ENCODE measurements around the gene SYCP3.
"Not testable (repeated sequence)": the region's sequence is repeated elsewhere in the genome, so short reads cannot be mapped to it uniquely, and the experiment has no call there.

SYCP3 gene

DNA sequence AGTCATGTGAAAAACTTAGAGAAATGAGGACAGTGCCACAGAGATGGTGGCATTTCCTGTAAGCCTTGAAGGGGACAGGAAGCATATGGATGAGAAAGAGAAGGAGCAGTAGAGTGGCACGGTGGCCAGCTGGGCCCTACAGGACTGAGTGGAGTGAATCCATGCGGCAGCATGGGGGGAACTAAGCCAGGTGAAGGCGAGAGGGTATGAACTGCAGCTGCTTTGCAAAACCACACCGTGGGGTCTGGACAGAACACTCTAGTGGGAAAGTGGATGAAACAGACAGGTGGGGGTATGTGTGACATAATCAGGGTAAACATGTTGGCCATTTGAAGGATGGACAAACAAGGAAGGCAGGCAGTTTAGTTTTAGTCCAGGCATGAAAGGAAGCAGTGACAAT is 10.4 kb upstream of the SYCP3 start:
- Histone ChIP-seq H3K4me1 (ENCODE audit: control insufficient read depth, insufficient read depth, low read length) (no peaks in the 10 kb centered on the region), H3K27me3 (ENCODE audit: control insufficient read depth, insufficient read depth, low read length) (no peaks in the 10 kb centered on the region), H3K4me3 (ENCODE audit: low read length) (no peak overlapping the region), H3K9me3 (ENCODE audit: control insufficient read depth, low read length) (no peaks in the 10 kb centered on the region), H3K9ac (ENCODE audit: low read length) (no peak overlapping the region), H3K36me3 (ENCODE audit: control insufficient read depth, insufficient read depth, low read length) (peaks cover 4% of the 10 kb centered on the region)

DNA sequence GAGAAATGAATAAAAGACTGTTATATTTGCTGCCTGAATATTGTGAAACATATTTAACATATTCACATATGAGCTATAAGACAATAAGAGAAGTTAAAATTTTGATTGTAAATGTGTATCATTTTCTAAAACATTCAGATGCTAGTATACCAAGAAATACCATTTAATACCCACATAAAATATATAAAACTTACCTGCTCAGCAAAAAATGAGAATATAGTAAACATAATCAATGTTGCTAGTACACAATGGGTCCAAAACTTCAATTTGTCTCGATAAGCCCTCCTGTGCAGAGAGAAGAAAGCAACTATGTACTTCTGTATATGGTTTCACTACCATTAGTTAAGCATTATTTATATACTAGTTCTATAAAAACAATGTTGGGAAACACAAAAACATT is 9.6 kb upstream of the SYCP3 start:
- H3K36me3 ChIP-seq (ENCODE audit: control insufficient read depth, insufficient read depth, low read length): peaks cover 11% of the 10 kb centered on the region

DNA sequence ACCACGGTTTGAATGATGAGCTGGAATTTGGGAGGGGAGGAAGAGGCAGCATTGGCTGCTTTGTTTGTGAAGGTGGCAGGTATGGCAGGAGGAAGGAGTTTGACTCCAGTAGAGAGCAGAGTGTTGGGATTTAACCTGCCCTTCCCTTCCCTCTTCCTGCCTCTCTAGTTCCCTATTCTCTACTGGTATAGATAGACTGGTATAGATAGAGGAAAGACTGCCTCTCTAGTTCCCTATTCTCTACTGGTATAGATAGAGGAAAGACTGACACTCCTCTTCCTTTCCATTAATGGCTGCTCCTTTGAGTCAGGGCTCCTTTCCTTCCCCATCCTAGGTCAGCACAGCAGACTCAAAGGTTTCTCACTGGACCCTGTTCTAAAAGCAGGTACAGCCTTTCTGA is 8.4 kb upstream of the SYCP3 start:
- Histone ChIP-seq H3K4me3 (ENCODE audit: low read length) (no peak overlapping the region), H3K27me3 (ENCODE audit: control insufficient read depth, insufficient read depth, low read length) (no peaks in the 10 kb centered on the region), H3K4me1 (ENCODE audit: control insufficient read depth, insufficient read depth, low read length) (no peaks in the 10 kb centered on the region), H3K36me3 (ENCODE audit: control insufficient read depth, insufficient read depth, low read length) (peaks cover 11% of the 10 kb centered on the region), H3K9me3 (ENCODE audit: control insufficient read depth, low read length) (no peaks in the 10 kb centered on the region), H3K9ac (ENCODE audit: low read length) (no peak overlapping the region)

More for the DNA sequence above, 9.6 kb upstream of the SYCP3 start:
- H3K4me1 ChIP-seq (ENCODE audit: control insufficient read depth, insufficient read depth, low read length): no peaks in the 10 kb centered on the region
- no peak overlapping the region for H3K9ac ChIP-seq (ENCODE audit: low read length)
- H3K4me3 ChIP-seq (ENCODE audit: low read length): no peak overlapping the region
- H3K27me3 ChIP-seq (ENCODE audit: control insufficient read depth, insufficient read depth, low read length): no peaks in the 10 kb centered on the region
- no peaks in the 10 kb centered on the region for H3K9me3 ChIP-seq (ENCODE audit: control insufficient read depth, low read length)

- H3K36me3 ChIP-seq (ENCODE audit: control insufficient read depth, insufficient read depth, low read length): peaks cover 10% of the 10 kb centered on the region
- no peaks in the 10 kb centered on the region for H3K27me3 ChIP-seq (ENCODE audit: control insufficient read depth, insufficient read depth, low read length)
These were observed 7.4 kb upstream of the SYCP3 start for GRCh38 chr12:101746661-101747060.

DNA sequence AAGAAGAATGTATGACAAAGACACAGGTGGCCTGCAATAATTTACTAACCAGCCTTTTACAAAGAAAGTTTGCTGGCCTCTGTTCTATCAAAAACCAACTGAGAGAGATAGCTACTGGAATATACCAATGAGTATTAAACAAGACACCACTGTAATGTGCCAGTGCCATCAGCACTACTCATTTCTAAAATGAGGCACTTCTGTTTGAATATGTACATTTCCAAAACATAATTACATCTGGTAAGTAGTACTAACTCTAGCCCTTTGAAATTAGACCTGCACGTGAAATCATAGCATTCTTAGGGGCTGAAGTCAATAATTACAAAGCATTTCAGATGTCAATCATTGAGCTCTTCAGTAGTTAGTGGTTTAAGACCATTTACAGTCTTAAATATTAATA is 6.9 kb upstream of the SYCP3 start:
- Histone ChIP-seq H3K4me1 (ENCODE audit: control insufficient read depth, insufficient read depth, low read length) (no peaks in the 10 kb centered on the region), H3K9ac (ENCODE audit: low read length) (no peak overlapping the region), H3K4me3 (ENCODE audit: low read length) (no peak overlapping the region), H3K9me3 (ENCODE audit: control insufficient read depth, low read length) (no peaks in the 10 kb centered on the region), H3K36me3 (ENCODE audit: control insufficient read depth, insufficient read depth, low read length) (peaks cover 7% of the 10 kb centered on the region), H3K27me3 (ENCODE audit: control insufficient read depth, insufficient read depth, low read length) (no peaks in the 10 kb centered on the region)

More at GRCh38 chr12:101746661-101747060, 7.4 kb upstream of the SYCP3 start:
- Histone ChIP-seq H3K9ac (ENCODE audit: low read length) (no peak overlapping the region), H3K9me3 (ENCODE audit: control insufficient read depth, low read length) (no peaks in the 10 kb centered on the region), H3K4me3 (ENCODE audit: low read length) (no peak overlapping the region), H3K4me1 (ENCODE audit: control insufficient read depth, insufficient read depth, low read length) (no peaks in the 10 kb centered on the region)

- Histone ChIP-seq H3K36me3 (ENCODE audit: control insufficient read depth, insufficient read depth, low read length) (peaks cover 7% of the 10 kb centered on the region), H3K4me1 (ENCODE audit: control insufficient read depth, insufficient read depth, low read length) (no peaks in the 10 kb centered on the region), H3K9ac (ENCODE audit: low read length) (no peak overlapping the region), H3K27me3 (ENCODE audit: control insufficient read depth, insufficient read depth, low read length) (no peaks in the 10 kb centered on the region), H3K9me3 (ENCODE audit: control insufficient read depth, low read length) (no peaks in the 10 kb centered on the region), H3K4me3 (ENCODE audit: low read length) (no peak overlapping the region)
These were observed 6.2 kb upstream of the SYCP3 start for GRCh38 chr12:101745481-101745880.

DNA sequence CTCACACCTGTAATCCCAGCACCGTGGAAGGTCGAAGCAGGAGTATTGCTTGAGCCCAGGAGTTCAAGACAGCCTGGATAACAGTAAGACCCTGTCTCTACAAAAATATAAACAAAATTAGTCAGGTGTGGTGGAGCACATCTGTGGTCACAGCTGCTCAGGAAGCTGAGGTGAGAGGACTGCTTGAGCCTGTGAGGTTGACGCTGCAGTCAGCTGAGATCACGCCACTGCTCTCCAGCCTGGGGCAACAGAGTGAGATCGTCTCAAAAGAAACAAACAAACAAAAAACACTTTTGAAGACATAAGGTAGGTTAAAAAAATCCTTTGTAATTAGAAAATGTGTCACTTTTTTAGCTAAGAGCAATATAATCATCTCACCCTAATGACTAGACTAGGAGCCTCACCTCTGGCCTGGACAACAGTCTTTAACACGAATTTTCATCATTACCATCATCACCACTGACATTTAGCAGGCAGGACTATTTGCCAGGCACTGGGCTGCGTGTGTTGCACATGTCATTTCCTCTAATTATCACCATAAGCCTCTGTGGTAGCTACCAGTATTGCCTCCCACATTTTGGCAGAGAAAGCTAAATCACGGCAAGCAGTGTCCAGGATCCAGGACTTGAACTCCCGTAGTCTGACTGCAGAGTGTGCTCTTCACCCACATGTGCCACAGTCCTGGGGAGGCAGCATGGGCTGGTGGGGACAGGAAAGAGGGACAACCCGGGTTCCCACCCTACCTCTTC is 4.6 kb upstream of the SYCP3 start:
- no peaks in the 10 kb centered on the region for H3K9me3 ChIP-seq (ENCODE audit: control insufficient read depth, low read length)
- H3K36me3 ChIP-seq (ENCODE audit: control insufficient read depth, insufficient read depth, low read length): peaks cover 7% of the 10 kb centered on the region
- H3K4me1 ChIP-seq (ENCODE audit: control insufficient read depth, insufficient read depth, low read length): no peaks in the 10 kb centered on the region
- no peak overlapping the region for H3K4me3 ChIP-seq (ENCODE audit: low read length)
- no peaks in the 10 kb centered on the region for H3K27me3 ChIP-seq (ENCODE audit: control insufficient read depth, insufficient read depth, low read length)
- H3K9ac ChIP-seq (ENCODE audit: low read length): no peak overlapping the region

GRCh38 chr12:101743242-101743641 is 4.0 kb upstream of the SYCP3 start:
- H3K4me3 ChIP-seq (ENCODE audit: low read length): no peak overlapping the region
- no peaks in the 10 kb centered on the region for H3K9me3 ChIP-seq (ENCODE audit: control insufficient read depth, low read length)
- peaks cover 7% of the 10 kb centered on the region for H3K36me3 ChIP-seq (ENCODE audit: control insufficient read depth, insufficient read depth, low read length)

DNA sequence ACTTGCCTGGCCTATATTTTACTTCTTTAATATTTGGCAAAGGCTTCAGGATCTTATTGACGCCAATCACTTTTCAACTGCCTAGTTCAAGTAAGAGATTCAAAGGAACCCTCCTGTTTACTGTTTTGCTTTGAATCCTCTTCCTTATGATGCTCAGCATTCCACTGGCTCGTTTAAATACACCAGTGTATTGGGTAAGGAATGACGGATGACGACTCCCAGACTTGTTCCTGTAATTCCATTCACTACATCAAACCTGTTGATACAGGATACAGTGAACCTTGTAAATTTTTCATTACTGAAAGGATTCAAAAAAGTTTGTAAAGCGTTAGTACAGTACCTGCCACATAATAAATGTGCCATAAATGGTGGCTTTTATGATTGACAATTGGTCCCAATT is 1.7 kb upstream of the SYCP3 start:
- Histone ChIP-seq H3K4me1 (ENCODE audit: control insufficient read depth, insufficient read depth, low read length) (no peaks in the 10 kb centered on the region), H3K4me3 (ENCODE audit: low read length) (no peak overlapping the region), H3K9ac (ENCODE audit: low read length) (no peak overlapping the region), H3K36me3 (ENCODE audit: control insufficient read depth, insufficient read depth, low read length) (peaks cover 7% of the 10 kb centered on the region), H3K9me3 (ENCODE audit: control insufficient read depth, low read length) (no peaks in the 10 kb centered on the region), H3K27me3 (ENCODE audit: control insufficient read depth, insufficient read depth, low read length) (no peaks in the 10 kb centered on the region)

More at GRCh38 chr12:101743242-101743641, 4.0 kb upstream of the SYCP3 start:
- no peak overlapping the region for H3K9ac ChIP-seq (ENCODE audit: low read length)
- H3K4me1 ChIP-seq (ENCODE audit: control insufficient read depth, insufficient read depth, low read length): no peaks in the 10 kb centered on the region
- no peaks in the 10 kb centered on the region for H3K27me3 ChIP-seq (ENCODE audit: control insufficient read depth, insufficient read depth, low read length)

GRCh38 chr12:101740566-101740965 is 1.3 kb upstream of the SYCP3 start:
- Histone ChIP-seq H3K4me1 (ENCODE audit: control insufficient read depth, insufficient read depth, low read length) (no peaks in the 10 kb centered on the region), H3K27me3 (ENCODE audit: control insufficient read depth, insufficient read depth, low read length) (no peaks in the 10 kb centered on the region), H3K9ac (ENCODE audit: low read length) (no peak overlapping the region), H3K4me3 (ENCODE audit: low read length) (no peak overlapping the region), H3K9me3 (ENCODE audit: control insufficient read depth, low read length) (no peaks in the 10 kb centered on the region), H3K36me3 (ENCODE audit: control insufficient read depth, insufficient read depth, low read length) (peaks cover 7% of the 10 kb centered on the region)

DNA sequence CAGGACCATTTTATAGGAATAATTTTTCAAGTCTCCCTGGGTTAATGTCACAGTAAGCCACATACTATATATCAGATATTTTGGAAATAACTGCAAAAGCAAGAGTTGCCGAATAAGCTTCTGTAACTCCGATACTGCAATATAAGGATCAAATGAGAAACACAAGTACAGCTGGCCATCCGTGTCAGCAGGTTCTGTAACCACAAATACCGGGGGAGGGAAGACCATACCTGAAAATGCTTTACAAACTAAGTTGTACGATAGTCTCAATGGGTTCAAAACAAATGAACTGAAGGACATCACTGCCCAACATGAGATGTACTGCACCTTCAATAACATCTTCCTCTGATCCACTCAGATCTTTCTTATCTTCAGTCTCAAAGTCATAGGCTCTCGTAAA is 1.8 kb downstream of the SYCP3 start:
- no peaks in the 10 kb centered on the region for H3K9me3 ChIP-seq (ENCODE audit: control insufficient read depth, low read length)
- no peaks in the 10 kb centered on the region for H3K4me1 ChIP-seq (ENCODE audit: control insufficient read depth, insufficient read depth, low read length)
- no peaks in the 10 kb centered on the region for H3K27me3 ChIP-seq (ENCODE audit: control insufficient read depth, insufficient read depth, low read length)
- no peak overlapping the region for H3K4me3 ChIP-seq (ENCODE audit: low read length)
- H3K9ac ChIP-seq (ENCODE audit: low read length): no peak overlapping the region
- no peaks in the 10 kb centered on the region for H3K36me3 ChIP-seq (ENCODE audit: control insufficient read depth, insufficient read depth, low read length)

DNA sequence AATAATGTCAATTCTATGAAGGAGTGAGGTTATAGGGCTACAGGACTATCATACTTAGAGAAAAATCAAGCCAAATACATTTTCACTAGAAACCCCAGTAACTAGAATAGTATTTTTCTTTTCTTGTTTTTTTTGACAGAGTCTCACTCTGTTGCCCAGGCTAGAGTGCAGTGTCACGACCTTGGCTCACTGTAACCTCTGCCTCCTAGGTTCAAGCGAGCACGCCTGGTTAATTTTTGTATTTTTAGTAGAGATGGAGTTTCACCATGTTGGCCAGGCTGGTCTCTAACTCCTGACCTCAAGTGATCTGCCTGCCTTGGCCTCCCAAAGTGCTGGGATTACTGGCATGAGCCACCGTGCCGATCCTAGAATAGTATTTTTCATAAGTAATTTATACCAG is 4.8 kb downstream of the SYCP3 start:
- H3K27me3 ChIP-seq (ENCODE audit: control insufficient read depth, insufficient read depth, low read length); H3K9me3 ChIP-seq (ENCODE audit: control insufficient read depth, low read length); H3K36me3 ChIP-seq (ENCODE audit: control insufficient read depth, insufficient read depth, low read length); H3K4me1 ChIP-seq (ENCODE audit: control insufficient read depth, insufficient read depth, low read length); H3K4me3 ChIP-seq (ENCODE audit: low read length); H3K9ac ChIP-seq (ENCODE audit: low read length): not testable (repeated sequence)

GRCh38 chr12:101733166-101733565 is 6.1 kb downstream of the SYCP3 start:
- no peak overlapping the region for H3K4me3 ChIP-seq (ENCODE audit: low read length)
- no peaks in the 10 kb centered on the region for H3K36me3 ChIP-seq (ENCODE audit: control insufficient read depth, insufficient read depth, low read length)
- H3K27me3 ChIP-seq (ENCODE audit: control insufficient read depth, insufficient read depth, low read length): no peaks in the 10 kb centered on the region
- no peaks in the 10 kb centered on the region for H3K9me3 ChIP-seq (ENCODE audit: control insufficient read depth, low read length)
- H3K4me1 ChIP-seq (ENCODE audit: control insufficient read depth, insufficient read depth, low read length): no peaks in the 10 kb centered on the region
- no peak overlapping the region for H3K9ac ChIP-seq (ENCODE audit: low read length)

Data from mucosa of stomach (tissue), 1 donor.